PC-9 (cell line): ENCODE results near the gene FTO. TPM values are rescaled to one million over a fixed set of nuclear protein-coding genes. Genes with fewer than 3 reads are reported as not detected.

Experiments
- BruUV-seq: library from RNA; stranded (reverse); fragments of 400-500 nt; replicated peaks from 2 replicates; lab custom pipeline; 2021; lab: Mats Ljungman, UMichigan
- CTCF ChIA-PET: fragments of 300-600 bp; sonication (Branson Sonifier 250); formaldehyde crosslinking; loops from one replicate; lab custom pipeline; 2022; ENCODE audit warnings: antibody characterized with exemption; lab: Charles Lee
- POLR2A ChIA-PET: fragments of 300-600 bp; sonication (Branson Sonifier 250); formaldehyde crosslinking; loops from one replicate; lab custom pipeline; 2022; ENCODE audit warnings: antibody characterized with exemption; ENCODE audit not compliant: unreplicated experiment; lab: Charles Lee
- DNase-seq, 2 experiments: peaks; one replicate each; pipeline versions ENCODE4 v3.0.0 to v3.0.0-alpha.2; 2015 to 2022; ENCODE audit warnings: mixed read lengths in 1 of 2
- H2AFZ ChIP-seq: fragments of 200-600 bp; sonication (generic); 2 replicates; pipeline ENCODE4 v1.8.1; 2017; ENCODE audit warnings: antibody characterized with exemption
- H3F3A ChIP-seq: fragments of 200-600 bp; sonication (generic); 2 replicates; pipeline ENCODE4 v1.8.1; 2017; ENCODE audit warnings: antibody characterized with exemption, mild to moderate bottlenecking, low read depth; ENCODE audit not compliant: insufficient read depth
- H3K27ac ChIP-seq: fragments of 200-600 bp; sonication (generic); 2 replicates; pipeline ENCODE4 v1.6.1; 2016; ENCODE audit warnings: mixed run types
- H3K27me3 ChIP-seq: fragments of 200-600 bp; sonication (generic); 2 replicates; pipeline ENCODE4 v1.6.1; 2016; ENCODE audit warnings: low read depth, mixed run types; ENCODE audit not compliant: insufficient read depth
- H3K36me3 ChIP-seq: fragments of 200-600 bp; sonication (generic); 2 replicates; pipeline ENCODE4 v1.6.1; 2016; ENCODE audit warnings: low read depth, mixed run types
- H3K4me1 ChIP-seq: fragments of 200-600 bp; sonication (generic); replicated peaks from 2 replicates; pipeline ENCODE4 v1.6.1; 2016; ENCODE audit warnings: mixed run types; ENCODE audit not compliant: insufficient read depth
- H3K4me2 ChIP-seq: fragments of 200-600 bp; sonication (generic); 2 replicates; pipeline ENCODE4 v1.6.1; 2017; ENCODE audit warnings: mixed run types
- H3K4me3 ChIP-seq: fragments of 200-600 bp; sonication (generic); 2 replicates; pipeline ENCODE4 v1.6.1; 2016; ENCODE audit warnings: mixed run types
- H3K79me2 ChIP-seq: fragments of 200-600 bp; sonication (generic); 2 replicates; pipeline ENCODE4 v1.6.1; 2017; ENCODE audit warnings: low read depth, mixed run types
- H3K9me2 ChIP-seq: fragments of 200-600 bp; sonication (generic); 2 replicates; pipeline ENCODE4 v1.8.1; 2017; ENCODE audit warnings: mild to moderate bottlenecking; ENCODE audit not compliant: insufficient read depth
- H3K9me3 ChIP-seq: fragments of 200-600 bp; sonication (generic); 2 replicates; pipeline ENCODE4 v1.8.1; 2016; ENCODE audit warnings: low read depth; ENCODE audit not compliant: insufficient read depth
- H4K20me1 ChIP-seq: fragments of 200-600 bp; sonication (generic); 2 replicates; pipeline ENCODE4 v1.8.1; 2017; ENCODE audit not compliant: insufficient read depth
- CTCF ChIP-seq: fragments of 200-600 bp; sonication (generic); conservative IDR thresholded peaks from 2 replicates; pipeline ENCODE4 v1.6.1; 2017; ENCODE audit warnings: mixed run types, antibody characterized with exemption, mild to moderate bottlenecking, moderate library complexity
- EZH2 ChIP-seq: fragments of 200-600 bp; sonication (generic); IDR thresholded peaks from 2 replicates; pipeline ENCODE4 v1.8.0; 2017; ENCODE audit warnings: antibody characterized with exemption, low read depth
- intact Hi-C: fragments of 100-400 bp; cut with micrococcal nuclease; formaldehyde crosslinking; loops from one replicate; pipeline ENCODE4 v1.10.0; 2022; ENCODE audit not compliant: unreplicated experiment
- total RNA-seq: library from RNA; stranded (reverse); gene quantifications from 2 replicates; pipeline ENCODE4 v1.2.3, GENCODE V29; 2021

The FTO gene
- total RNA-seq, 1 experiment from 2014 or later = 58.1 TPM

- no peak overlapping the region for H3K4me3 ChIP-seq
These were observed 117.5 kb downstream of the FTO start for GRCh38 chr16:53821487-53821886.

GRCh38 chr16:53821957-53822625, 118.1 kb downstream of the FTO start:
- TF ChIP-seq EZH2 (no peak), CTCF (no peak; the same call in 1 of the 2 replicates)
- DNase-seq = peak; percentile 39 to 88
- ChIA-PET CTCF (no interaction called here), POLR2A (interaction anchor here (0.9 kb wide), 1 partner anchor 46 kb away, joined by 4 read pairs; no protein-coding TSS in a partner anchor)
- Histone ChIP-seq H3K9me3 (no peaks in the 10 kb centered on the region), H3K9me2 (no peaks in the 10 kb centered on the region), H4K20me1 (no peaks in the 10 kb centered on the region), H3F3A (peaks cover 21% of the 10 kb centered on the region), H3K4me1 (peaks cover 32% of the 10 kb centered on the region), H3K4me3 (no peak overlapping the region), H3K4me2 (peak overlapping the region; percentile 46), H2AFZ (no peak overlapping the region), H3K36me3 (no peaks in the 10 kb centered on the region), H3K27me3 (no peaks in the 10 kb centered on the region), H3K27ac (peak overlapping the region; percentile 65), H3K79me2 (0 out of 2 replicates have a peak, but pooled peaks cover 3% of the 10 kb centered on the region)
- BruUV-seq = no TSS peak
- intact Hi-C loops = loop anchor here (2.0 to 5.0 kb wide), 2 partner anchors 41 to 205 kb away; no protein-coding TSS in a partner anchor

More at GRCh38 chr16:53821487-53821886, 117.5 kb downstream of the FTO start:
- Histone ChIP-seq H2AFZ (no peak overlapping the region), H3K36me3 (no peaks in the 10 kb centered on the region), H3K27me3 (no peaks in the 10 kb centered on the region), H3K4me1 (peaks cover 32% of the 10 kb centered on the region), H3K27ac (peak overlapping the region; percentile 65), H3K79me2 (0 out of 2 replicates have a peak, but pooled peaks cover 3% of the 10 kb centered on the region), H3K9me3 (no peaks in the 10 kb centered on the region), H3K4me2 (peak overlapping the region; percentile 46), H4K20me1 (no peaks in the 10 kb centered on the region), H3F3A (peaks cover 21% of the 10 kb centered on the region), H3K9me2 (no peaks in the 10 kb centered on the region)
- ChIA-PET CTCF (no interaction called here), POLR2A (interaction anchor here (0.9 kb wide), 1 partner anchor 45 kb away, joined by 4 read pairs; no protein-coding TSS in a partner anchor)
- TF ChIP-seq EZH2 = no peak
- no peak for TF ChIP-seq CTCF
- intact Hi-C loops = loop anchor here (5.0 kb wide), 1 partner anchor 206 kb away; no protein-coding TSS in a partner anchor
- peak; percentile 6 to 84 for DNase-seq
- BruUV-seq = no TSS peak

GRCh38 chr16:53822936-53823529, 119.1 kb downstream of the FTO start:
- POLR2A ChIA-PET = no interaction called here
- H3K4me2 ChIP-seq = peak overlapping the region; percentile 46; the same call in 1 of the 2 replicates
- H3K9me3 ChIP-seq = no peaks in the 10 kb centered on the region
- H3K36me3 ChIP-seq = no peaks in the 10 kb centered on the region
- H2AFZ ChIP-seq = no peak overlapping the region
- no peak for DNase-seq
- CTCF ChIA-PET = no interaction called here
- TF ChIP-seq EZH2 = no peak
- no peak for TF ChIP-seq CTCF
- H3K4me3 ChIP-seq = no peak overlapping the region
- no TSS peak for BruUV-seq
- peaks cover 21% of the 10 kb centered on the region for H3F3A ChIP-seq
- H3K79me2 ChIP-seq = 0 out of 2 replicates have a peak, but pooled peaks cover 3% of the 10 kb centered on the region
- H3K9me2 ChIP-seq = no peaks in the 10 kb centered on the region
- peak overlapping the region; percentile 55 for H3K27ac ChIP-seq
- peaks cover 27% of the 10 kb centered on the region for H3K4me1 ChIP-seq
- H4K20me1 ChIP-seq = no peaks in the 10 kb centered on the region
- intact Hi-C loops = loop anchor here (2.0 to 5.0 kb wide), 2 partner anchors 42 to 204 kb away; no protein-coding TSS in a partner anchor
- no peaks in the 10 kb centered on the region for H3K27me3 ChIP-seq
